GM18867 (cell line): ENCODE measurements around the gene DNMBP.

Experiments
- ATAC-seq: cut with Tn5 transposase; IDR thresholded peaks from one replicate; pipeline ENCODE4 v1.9.1; 2021; ENCODE audit warnings: mild to moderate bottlenecking, moderate library complexity; ENCODE audit not compliant: unreplicated experiment

DNMBP gene

GRCh38 chr10:100009793-100010676 lies at the start of gene DNMBP:
TSS of gene DNMBP (minus strand) at chr10:100009947. CDS start at chr10:99972124, 37,823 bp downstream.
- peak; percentile 70 for ATAC-seq

GRCh38 chr10:100057948-100058347 lies 48.2 kb upstream of the DNMBP start:
- ATAC-seq = no peak

GRCh38 chr10:100053686-100054460 lies 44.1 kb upstream of the DNMBP start:
- no peak for ATAC-seq

- peak; percentile 65 for ATAC-seq
Measured at GRCh38 chr10:100046021-100046486, 36.3 kb upstream of the DNMBP start.

GRCh38 chr10:100045592-100045991 lies 35.8 kb upstream of the DNMBP start:
- ATAC-seq = no peak

- ATAC-seq = no peak
Measured at GRCh38 chr10:100043796-100044195, 34.0 kb upstream of the DNMBP start.

- no peak for ATAC-seq
Measured at GRCh38 chr10:100043344-100043743, 33.6 kb upstream of the DNMBP start.

GRCh38 chr10:100041306-100042002 lies 31.7 kb upstream of the DNMBP start:
- ATAC-seq = no peak

GRCh38 chr10:100038561-100039071 lies 28.9 kb upstream of the DNMBP start:
- no peak for ATAC-seq

- no peak for ATAC-seq
Measured at GRCh38 chr10:100037758-100038315, 28.1 kb upstream of the DNMBP start.

- ATAC-seq = no peak
Measured at GRCh38 chr10:100036850-100037249, 27.1 kb upstream of the DNMBP start.

GRCh38 chr10:100033766-100034418 lies 24.1 kb upstream of the DNMBP start:
- no peak for ATAC-seq

GRCh38 chr10:100027416-100027815 lies 17.7 kb upstream of the DNMBP start:
- ATAC-seq = no peak

GRCh38 chr10:100025576-100025975 lies 15.8 kb upstream of the DNMBP start:
- ATAC-seq = no peak

- ATAC-seq = no peak
Measured at GRCh38 chr10:100024748-100025147, 15.0 kb upstream of the DNMBP start.

GRCh38 chr10:100022403-100022802 lies 12.7 kb upstream of the DNMBP start:
- ATAC-seq = no peak

- ATAC-seq = no peak
Measured at GRCh38 chr10:100021322-100021721, 11.6 kb upstream of the DNMBP start.

GRCh38 chr10:100020886-100021253 lies 11.1 kb upstream of the DNMBP start:
- ATAC-seq = no peak

GRCh38 chr10:100020142-100020885 lies 10.6 kb upstream of the DNMBP start:
- peak; percentile 72 for ATAC-seq

- no peak for ATAC-seq
Measured at GRCh38 chr10:100019787-100020141, 10.0 kb upstream of the DNMBP start.
